Hepatocyte (in vitro differentiated cells): ENCODE data around the gene ELMO2.
A peak's percentile ranks its signal among the peaks of the same experiment; 100 is the strongest.

ENCODE experiments used
- CTCF ChIP-seq: fragments of 200-600 bp; sonication (generic); IDR thresholded peaks from 2 replicates; pipeline ENCODE4 v1.5.1; 2016; ENCODE audit warnings: antibody characterized with exemption, mild to moderate bottlenecking; ENCODE audit not compliant: poor library complexity
- EZH2 ChIP-seq: fragments of 200-600 bp; sonication (generic); IDR thresholded peaks from 2 replicates; pipeline ENCODE4 v1.6.1; 2016; ENCODE audit warnings: antibody characterized with exemption, mild to moderate bottlenecking, borderline replicate concordance
- EZH2phosphoT487 ChIP-seq: fragments of 200-600 bp; sonication (generic); IDR thresholded peaks from one replicate; pipeline ENCODE4 v1.6.1; 2018; ENCODE audit warnings: antibody characterized with exemption, mild to moderate bottlenecking, low read depth, moderate library complexity; ENCODE audit not compliant: unreplicated experiment, severe bottlenecking

GRCh38 chr20:46324960-46325703 is 81.3 kb downstream of the ELMO2 start:
- TF ChIP-seq CTCF (peak; percentile 36), EZH2 (no peak), EZH2phosphoT487 (no peak)
